Caco-2 (cell line): ENCODE data around the gene COPS3. TPM values are rescaled to one million over a fixed set of nuclear protein-coding genes. Genes with fewer than 3 reads are reported as not detected.

Source experiments
- BruUV-seq: library from RNA; stranded (reverse); fragments of 400-500 nt; replicated peaks from 2 replicates; lab custom pipeline; 2021; lab: Mats Ljungman, UMichigan
- CTCF ChIA-PET: fragments of 300-600 bp; sonication (Branson Sonifier 250); formaldehyde crosslinking; loops from one replicate; lab custom pipeline; 2022; ENCODE audit warnings: antibody characterized with exemption; lab: Charles Lee
- POLR2A ChIA-PET: fragments of 300-600 bp; sonication (Branson Sonifier 250); formaldehyde crosslinking; loops from one replicate; lab custom pipeline; 2022; ENCODE audit warnings: antibody characterized with exemption; lab: Charles Lee
- DNase-seq, 2 experiments: peaks; one replicate each; pipeline versions ENCODE4 v3.0.0 to v3.0.0-alpha.2; 2020 to 2022
- H3K27me3 ChIP-seq: replicated peaks from 2 replicates; pipeline ENCODE4 v1.6.0; 2011; ENCODE audit warnings: low read length; ENCODE audit not compliant: control insufficient read depth, insufficient read depth
- H3K36me3 ChIP-seq: 2 replicates; pipeline ENCODE4 v1.5.1; 2011; ENCODE audit warnings: low read length; ENCODE audit not compliant: control insufficient read depth, insufficient read depth
- H3K4me1 ChIP-seq: fragments of 250-450 bp; sonication (Bioruptor Pico); 2 replicates; pipeline ENCODE4 v1.5.1; 2020; ENCODE audit warnings: mild to moderate bottlenecking
- H3K4me3 ChIP-seq: 2 replicates; pipeline ENCODE4 v1.5.1; 2011; ENCODE audit warnings: low read depth, mild to moderate bottlenecking, control low read depth, low read length
- H3K9me3 ChIP-seq: fragments of 250-450 bp; sonication (Bioruptor Pico); 2 replicates; pipeline ENCODE4 v1.5.1; 2020; ENCODE audit warnings: mild to moderate bottlenecking, moderate library complexity
- H3K27ac Mint-ChIP-seq: one replicate; pipeline ENCODE4 v1.8.0; 2022; ENCODE audit warnings: mixed read lengths; ENCODE audit not compliant: unreplicated experiment
- H3K27me3 Mint-ChIP-seq: one replicate; pipeline ENCODE4 v1.8.0; 2022; ENCODE audit warnings: mixed read lengths; ENCODE audit not compliant: insufficient read depth, unreplicated experiment
- H3K36me3 Mint-ChIP-seq: one replicate; pipeline ENCODE4 v1.8.0; 2022; ENCODE audit warnings: mild to moderate bottlenecking, mixed read lengths; ENCODE audit not compliant: insufficient read depth, unreplicated experiment
- H3K4me1 Mint-ChIP-seq: one replicate; pipeline ENCODE4 v1.8.0; 2022; ENCODE audit warnings: low read depth, mixed read lengths; ENCODE audit not compliant: unreplicated experiment
- H3K4me3 Mint-ChIP-seq: one replicate; pipeline ENCODE4 v1.8.0; 2022; ENCODE audit warnings: mild to moderate bottlenecking, moderate library complexity, mixed read lengths; ENCODE audit not compliant: unreplicated experiment
- H3K9me3 Mint-ChIP-seq: one replicate; pipeline ENCODE4 v1.8.0; 2022; ENCODE audit warnings: mixed read lengths; ENCODE audit not compliant: unreplicated experiment
- CTCF ChIP-seq, 2 experiments: fragments of 200-600 bp in 1 of 2; IDR thresholded peaks; 1 replicate in 1 of 2; 2 replicates in 1 of 2; pipeline versions ENCODE4 v1.5.1 to v1.8.0; 2011 to 2022; ENCODE audit warnings: antibody characterized with exemption in 1 of 2, control low read depth in 1 of 2, inconsistent platforms in 1 of 2, low read depth in 1 of 2, low read length in 1 of 2, mild to moderate bottlenecking in 1 of 2, moderate library complexity in 1 of 2; ENCODE audit not compliant: insufficient read depth in 1 of 2, severe bottlenecking in 1 of 2, unreplicated experiment in 1 of 2
- intact Hi-C: fragments of 100-400 bp; cut with micrococcal nuclease; formaldehyde crosslinking; loops from one replicate; pipeline ENCODE4 v1.10.0; 2022; ENCODE audit not compliant: unreplicated experiment
- total RNA-seq: library from RNA; stranded (reverse); gene quantifications from 2 replicates; pipeline ENCODE4 v1.2.3, GENCODE V29; 2022

Gene COPS3
- total RNA-seq, 1 experiment from 2014 or later = 120 TPM

GRCh38 chr17:17227608-17228520 is 53.2 kb downstream of the COPS3 start:
- Mint-ChIP-seq H3K36me3 (peaks cover 98% of the 10 kb centered on the region), H3K27me3 (no peaks in the 10 kb centered on the region), H3K27ac (no peak overlapping the region), H3K9me3 (no peaks in the 10 kb centered on the region), H3K4me3 (no peak overlapping the region), H3K4me1 (peaks cover 14% of the 10 kb centered on the region)
- no TSS peak for BruUV-seq
- no peak for DNase-seq
- no peaks in the 10 kb centered on the region for H3K9me3 ChIP-seq
- CTCF ChIA-PET = no interaction called here
- no peak for TF ChIP-seq CTCF (IDR thresholded peaks at IDR 0.05; ENCODE audit: insufficient read depth in 1 of 2, low read depth in 1 of 2, low read length in 1 of 2, severe bottlenecking in 1 of 2, unreplicated experiment in 1 of 2)
- H3K27me3 ChIP-seq = no peaks in the 10 kb centered on the region
- H3K36me3 ChIP-seq = peaks cover 10% of the 10 kb centered on the region
- POLR2A ChIA-PET = no interaction called here
- no peak overlapping the region for H3K4me3 ChIP-seq
- intact Hi-C loops = no loop called here
- peaks cover 14% of the 10 kb centered on the region for H3K4me1 ChIP-seq

- intact Hi-C loops = no loop called here
- Mint-ChIP-seq H3K27me3 (no peaks in the 10 kb centered on the region), H3K9me3 (no peaks in the 10 kb centered on the region), H3K4me1 (peaks cover 3% of the 10 kb centered on the region), H3K4me3 (no peak overlapping the region), H3K36me3 (peaks cover 92% of the 10 kb centered on the region), H3K27ac (no peak overlapping the region)
- no peak for DNase-seq
- peaks cover 2% of the 10 kb centered on the region for H3K4me1 ChIP-seq
- ChIA-PET POLR2A (no interaction called here), CTCF (no interaction called here)
- no TSS peak for BruUV-seq
- H3K4me3 ChIP-seq = no peak overlapping the region
- no peaks in the 10 kb centered on the region for H3K9me3 ChIP-seq
- no peaks in the 10 kb centered on the region for H3K27me3 ChIP-seq
- H3K36me3 ChIP-seq = peaks cover 10% of the 10 kb centered on the region
- TF ChIP-seq CTCF (IDR thresholded peaks at IDR 0.05; ENCODE audit: insufficient read depth in 1 of 2, low read depth in 1 of 2, low read length in 1 of 2, severe bottlenecking in 1 of 2, unreplicated experiment in 1 of 2) = no peak
These were observed 54.4 kb downstream of the COPS3 start for GRCh38 chr17:17226451-17227265.

- H3K9me3 ChIP-seq = no peaks in the 10 kb centered on the region
- intact Hi-C loops = no loop called here
- BruUV-seq = no TSS peak
- no peak overlapping the region for H3K4me3 Mint-ChIP-seq
- DNase-seq = no peak
- no peaks in the 10 kb centered on the region for H3K27me3 ChIP-seq
- no peaks in the 10 kb centered on the region for H3K9me3 Mint-ChIP-seq
- H3K4me1 ChIP-seq = no peaks in the 10 kb centered on the region
- H3K36me3 Mint-ChIP-seq = peaks cover 87% of the 10 kb centered on the region
- peaks cover 8% of the 10 kb centered on the region for H3K36me3 ChIP-seq
- TF ChIP-seq CTCF (IDR thresholded peaks at IDR 0.05; ENCODE audit: insufficient read depth in 1 of 2, low read depth in 1 of 2, low read length in 1 of 2, severe bottlenecking in 1 of 2, unreplicated experiment in 1 of 2) = no peak
- no peaks in the 10 kb centered on the region for H3K27me3 Mint-ChIP-seq
- POLR2A ChIA-PET = no interaction called here
- H3K27ac Mint-ChIP-seq = no peak overlapping the region
- no peak overlapping the region for H3K4me3 ChIP-seq
- CTCF ChIA-PET = no interaction called here
- H3K4me1 Mint-ChIP-seq = no peaks in the 10 kb centered on the region
These were observed 55.1 kb downstream of the COPS3 start for GRCh38 chr17:17225901-17226300.
